UCSD-AML1 (cell line): Measurements from ENCODE around the gene GPR32.
"Not testable (repeated sequence)": the region's sequence is repeated elsewhere in the genome, so short reads cannot be mapped to it uniquely, and the experiment has no call there.

Source experiments
- DNase-seq: peaks from one replicate; lab custom pipeline; 2025; ENCODE audit not compliant: unreplicated experiment; lab: John Stamatoyannopoulos, UW

Gene GPR32

GRCh38 chr19:50779504-50780457 lies 9.5 kb downstream of the GPR32 start:
- DNase-seq, result no peak

GRCh38 chr19:50780753-50781435 lies 10.6 kb downstream of the GPR32 start:
- no peak for DNase-seq

GRCh38 chr19:50783848-50784152 lies 13.5 kb downstream of the GPR32 start:
- not testable (repeated sequence) for DNase-seq

- no peak for DNase-seq
These were observed 14.4 kb downstream of the GPR32 start for GRCh38 chr19:50784710-50785109.

GRCh38 chr19:50785329-50785728 lies 15.1 kb downstream of the GPR32 start:
- DNase-seq, result no peak

- no peak for DNase-seq
These were observed 20.1 kb downstream of the GPR32 start, which contains the start of gene ACP4 for GRCh38 chr19:50790396-50790795. Gene ACP4, plus strand, starts transcription at chr19:50790415. Its CDS starts 0 bp downstream, at chr19:50790415.

GRCh38 chr19:50790922-50791467 lies 20.7 kb downstream of the GPR32 start:
- no peak for DNase-seq

- no peak for DNase-seq
These were observed 21.5 kb downstream of the GPR32 start for GRCh38 chr19:50791594-50792271.

- no peak for DNase-seq
These were observed 22.3 kb downstream of the GPR32 start for GRCh38 chr19:50792272-50793250.

GRCh38 chr19:50793558-50794065 lies 23.3 kb downstream of the GPR32 start:
- DNase-seq, result no peak

GRCh38 chr19:50794074-50794875 lies 24.0 kb downstream of the GPR32 start:
- DNase-seq, result no peak

GRCh38 chr19:50794876-50795663 lies 24.8 kb downstream of the GPR32 start:
- peak; percentile 27 for DNase-seq

GRCh38 chr19:50795664-50796073 lies 25.4 kb downstream of the GPR32 start:
- no peak for DNase-seq

GRCh38 chr19:50796128-50796633 lies 25.9 kb downstream of the GPR32 start:
- DNase-seq, result no peak

- DNase-seq, result no peak
These were observed 26.6 kb downstream of the GPR32 start for GRCh38 chr19:50796634-50797428.

- DNase-seq, result no peak
These were observed 27.1 kb downstream of the GPR32 start for GRCh38 chr19:50797429-50797780.
